Measurements from ENCODE around the gene CDC14A. TPM values are rescaled to one million over a fixed set of nuclear protein-coding genes. Genes with fewer than 3 reads are reported as not detected.

CDC14A gene
- total RNA-seq, 1 experiment from 2014 or later = 24.7 TPM

GRCh38 chr1:100391675-100392074, 39.4 kb downstream of the CDC14A start:
- H3K4me2 ChIP-seq (ENCODE audit: low read depth, low read length, poor library complexity, severe bottlenecking) = no peak overlapping the region
- H3K9me2 ChIP-seq (replicated peaks; ENCODE audit: insufficient read depth, low read length) = no peaks in the 10 kb centered on the region
- H4K20me1 ChIP-seq (ENCODE audit: insufficient read depth, low read depth, low read length) = no peaks in the 10 kb centered on the region
- no peak overlapping the region for H3K4me3 ChIP-seq (ENCODE audit: low read length)
- DNase-seq = no peak
- no peak overlapping the region for H3K27ac ChIP-seq (ENCODE audit: low read length)
- H3K9ac ChIP-seq (ENCODE audit: low read length) = no peak overlapping the region
- no peaks in the 10 kb centered on the region for H3K27me3 ChIP-seq (ENCODE audit: low read length)
- peaks cover 39% of the 10 kb centered on the region for H3K79me2 ChIP-seq (ENCODE audit: low read length)
- H3K9me3 ChIP-seq (ENCODE audit: low read length) = no peaks in the 10 kb centered on the region
- peaks cover 10% of the 10 kb centered on the region for H3K4me1 ChIP-seq (ENCODE audit: low read length)
- no peak overlapping the region for H2AFZ ChIP-seq (ENCODE audit: low read length)
- peaks cover 6% of the 10 kb centered on the region; the same call in 1 of the 2 replicates for H3K36me3 ChIP-seq (ENCODE audit: insufficient read depth, low read length)

GRCh38 chr1:100392756-100393155, 40.5 kb downstream of the CDC14A start:
- no peak for DNase-seq
- Histone ChIP-seq H3K9ac (ENCODE audit: low read length) (no peak overlapping the region), H2AFZ (ENCODE audit: low read length) (no peak overlapping the region), H3K27me3 (ENCODE audit: low read length) (no peaks in the 10 kb centered on the region), H3K4me2 (ENCODE audit: low read depth, low read length, poor library complexity, severe bottlenecking) (no peak overlapping the region), H3K27ac (ENCODE audit: low read length) (no peak overlapping the region), H3K9me3 (ENCODE audit: low read length) (no peaks in the 10 kb centered on the region), H3K4me3 (ENCODE audit: low read length) (no peak overlapping the region), H3K79me2 (ENCODE audit: low read length) (peaks cover 41% of the 10 kb centered on the region), H4K20me1 (ENCODE audit: insufficient read depth, low read depth, low read length) (no peaks in the 10 kb centered on the region), H3K4me1 (ENCODE audit: low read length) (0 out of 2 replicates have a peak, but pooled peaks cover 1% of the 10 kb centered on the region), H3K36me3 (ENCODE audit: insufficient read depth, low read length) (peaks cover 6% of the 10 kb centered on the region; the same call in 1 of the 2 replicates), H3K9me2 (replicated peaks; ENCODE audit: insufficient read depth, low read length) (no peaks in the 10 kb centered on the region)

GRCh38 chr1:100394285-100394684, 42.0 kb downstream of the CDC14A start:
- Histone ChIP-seq H3K4me2 (ENCODE audit: low read depth, low read length, poor library complexity, severe bottlenecking) (no peak overlapping the region), H4K20me1 (ENCODE audit: insufficient read depth, low read depth, low read length) (no peaks in the 10 kb centered on the region), H3K27ac (ENCODE audit: low read length) (no peak overlapping the region), H3K4me3 (ENCODE audit: low read length) (no peak overlapping the region), H3K79me2 (ENCODE audit: low read length) (peaks cover 37% of the 10 kb centered on the region), H3K9ac (ENCODE audit: low read length) (no peak overlapping the region), H2AFZ (ENCODE audit: low read length) (no peak overlapping the region), H3K4me1 (ENCODE audit: low read length) (peaks cover 4% of the 10 kb centered on the region; the same call in 1 of the 2 replicates), H3K36me3 (ENCODE audit: insufficient read depth, low read length) (peaks cover 6% of the 10 kb centered on the region; the same call in 1 of the 2 replicates), H3K27me3 (ENCODE audit: low read length) (no peaks in the 10 kb centered on the region), H3K9me2 (replicated peaks; ENCODE audit: insufficient read depth, low read length) (no peaks in the 10 kb centered on the region), H3K9me3 (ENCODE audit: low read length) (no peaks in the 10 kb centered on the region)
- no peak for DNase-seq

- Histone ChIP-seq H3K27me3 (ENCODE audit: low read length) (no peaks in the 10 kb centered on the region), H2AFZ (ENCODE audit: low read length) (no peak overlapping the region), H3K9ac (ENCODE audit: low read length) (no peak overlapping the region), H3K36me3 (ENCODE audit: insufficient read depth, low read length) (peaks cover 4% of the 10 kb centered on the region; the same call in 1 of the 2 replicates), H3K4me1 (ENCODE audit: low read length) (peaks cover 19% of the 10 kb centered on the region), H3K27ac (ENCODE audit: low read length) (no peak overlapping the region), H3K4me3 (ENCODE audit: low read length) (no peak overlapping the region), H3K9me2 (replicated peaks; ENCODE audit: insufficient read depth, low read length) (no peaks in the 10 kb centered on the region), H3K79me2 (ENCODE audit: low read length) (peaks cover 46% of the 10 kb centered on the region), H4K20me1 (ENCODE audit: insufficient read depth, low read depth, low read length) (no peaks in the 10 kb centered on the region), H3K4me2 (ENCODE audit: low read depth, low read length, poor library complexity, severe bottlenecking) (no peak overlapping the region), H3K9me3 (ENCODE audit: low read length) (no peaks in the 10 kb centered on the region)
- DNase-seq = no peak
Measured at GRCh38 chr1:100395913-100396312, 43.6 kb downstream of the CDC14A start.

- no peaks in the 10 kb centered on the region for H3K36me3 ChIP-seq (ENCODE audit: insufficient read depth, low read length)
- no peak overlapping the region for H3K4me3 ChIP-seq (ENCODE audit: low read length)
- no peak overlapping the region for H3K27ac ChIP-seq (ENCODE audit: low read length)
- H3K4me2 ChIP-seq (ENCODE audit: low read depth, low read length, poor library complexity, severe bottlenecking) = no peak overlapping the region
- peaks cover 19% of the 10 kb centered on the region for H3K4me1 ChIP-seq (ENCODE audit: low read length)
- H3K9me3 ChIP-seq (ENCODE audit: low read length) = no peaks in the 10 kb centered on the region
- no peaks in the 10 kb centered on the region for H4K20me1 ChIP-seq (ENCODE audit: insufficient read depth, low read depth, low read length)
- H3K9ac ChIP-seq (ENCODE audit: low read length) = no peak overlapping the region
- no peaks in the 10 kb centered on the region for H3K9me2 ChIP-seq (replicated peaks; ENCODE audit: insufficient read depth, low read length)
- peaks cover 43% of the 10 kb centered on the region for H3K79me2 ChIP-seq (ENCODE audit: low read length)
- H3K27me3 ChIP-seq (ENCODE audit: low read length) = no peaks in the 10 kb centered on the region
- no peak for DNase-seq
- H2AFZ ChIP-seq (ENCODE audit: low read length) = no peak overlapping the region
Measured at GRCh38 chr1:100396651-100397050, 44.3 kb downstream of the CDC14A start.

- DNase-seq = no peak
- no peak overlapping the region for H3K9ac ChIP-seq (ENCODE audit: low read length)
- no peak overlapping the region for H3K27ac ChIP-seq (ENCODE audit: low read length)
- no peaks in the 10 kb centered on the region for H3K9me3 ChIP-seq (ENCODE audit: low read length)
- H3K4me1 ChIP-seq (ENCODE audit: low read length) = peaks cover 19% of the 10 kb centered on the region
- H3K9me2 ChIP-seq (replicated peaks; ENCODE audit: insufficient read depth, low read length) = no peaks in the 10 kb centered on the region
- no peak overlapping the region for H3K4me2 ChIP-seq (ENCODE audit: low read depth, low read length, poor library complexity, severe bottlenecking)
- H3K27me3 ChIP-seq (ENCODE audit: low read length) = no peaks in the 10 kb centered on the region
- no peak overlapping the region for H3K4me3 ChIP-seq (ENCODE audit: low read length)
- no peak overlapping the region for H2AFZ ChIP-seq (ENCODE audit: low read length)
- H3K79me2 ChIP-seq (ENCODE audit: low read length) = peaks cover 43% of the 10 kb centered on the region
- no peaks in the 10 kb centered on the region for H3K36me3 ChIP-seq (ENCODE audit: insufficient read depth, low read length)
- no peaks in the 10 kb centered on the region for H4K20me1 ChIP-seq (ENCODE audit: insufficient read depth, low read depth, low read length)
Measured at GRCh38 chr1:100397681-100398080, 45.4 kb downstream of the CDC14A start.

- H3K4me2 ChIP-seq (ENCODE audit: low read depth, low read length, poor library complexity, severe bottlenecking) = no peak overlapping the region
- no peak overlapping the region for H3K27ac ChIP-seq (ENCODE audit: low read length)
- no peak overlapping the region for H3K4me3 ChIP-seq (ENCODE audit: low read length)
- H3K27me3 ChIP-seq (ENCODE audit: low read length) = no peaks in the 10 kb centered on the region
- DNase-seq = no peak
- no peaks in the 10 kb centered on the region for H3K36me3 ChIP-seq (ENCODE audit: insufficient read depth, low read length)
- H3K9me3 ChIP-seq (ENCODE audit: low read length) = no peaks in the 10 kb centered on the region
- H3K9me2 ChIP-seq (replicated peaks; ENCODE audit: insufficient read depth, low read length) = no peaks in the 10 kb centered on the region
- H3K4me1 ChIP-seq (ENCODE audit: low read length) = peaks cover 19% of the 10 kb centered on the region
- no peaks in the 10 kb centered on the region for H4K20me1 ChIP-seq (ENCODE audit: insufficient read depth, low read depth, low read length)
- no peak overlapping the region for H3K9ac ChIP-seq (ENCODE audit: low read length)
- H2AFZ ChIP-seq (ENCODE audit: low read length) = no peak overlapping the region
- H3K79me2 ChIP-seq (ENCODE audit: low read length) = peaks cover 48% of the 10 kb centered on the region
Measured at GRCh38 chr1:100398648-100399047, 46.3 kb downstream of the CDC14A start.

- Histone ChIP-seq H3K9ac (ENCODE audit: low read length) (peak overlapping the region; percentile 17; the same call in 1 of the 2 replicates), H3K4me3 (ENCODE audit: low read length) (no peak overlapping the region), H3K9me3 (ENCODE audit: low read length) (no peaks in the 10 kb centered on the region), H3K27ac (ENCODE audit: low read length) (no peak overlapping the region), H3K36me3 (ENCODE audit: insufficient read depth, low read length) (no peaks in the 10 kb centered on the region), H2AFZ (ENCODE audit: low read length) (peak overlapping the region; percentile 75), H4K20me1 (ENCODE audit: insufficient read depth, low read depth, low read length) (no peaks in the 10 kb centered on the region), H3K79me2 (ENCODE audit: low read length) (peaks cover 53% of the 10 kb centered on the region), H3K9me2 (replicated peaks; ENCODE audit: insufficient read depth, low read length) (no peaks in the 10 kb centered on the region), H3K4me2 (ENCODE audit: low read depth, low read length, poor library complexity, severe bottlenecking) (peak overlapping the region; percentile 29), H3K4me1 (ENCODE audit: low read length) (peaks cover 19% of the 10 kb centered on the region), H3K27me3 (ENCODE audit: low read length) (no peaks in the 10 kb centered on the region)
- peak; percentile 55 for DNase-seq
Measured at GRCh38 chr1:100400404-100400803, 48.1 kb downstream of the CDC14A start.
